ENCODE data around the gene STK33. TPM values are rescaled to one million over a fixed set of nuclear protein-coding genes. Genes with fewer than 3 reads are reported as not detected.

Gene STK33
- total RNA-seq, 2 experiments from 2014 or later = 2.1 to 2.2 TPM

DNA sequence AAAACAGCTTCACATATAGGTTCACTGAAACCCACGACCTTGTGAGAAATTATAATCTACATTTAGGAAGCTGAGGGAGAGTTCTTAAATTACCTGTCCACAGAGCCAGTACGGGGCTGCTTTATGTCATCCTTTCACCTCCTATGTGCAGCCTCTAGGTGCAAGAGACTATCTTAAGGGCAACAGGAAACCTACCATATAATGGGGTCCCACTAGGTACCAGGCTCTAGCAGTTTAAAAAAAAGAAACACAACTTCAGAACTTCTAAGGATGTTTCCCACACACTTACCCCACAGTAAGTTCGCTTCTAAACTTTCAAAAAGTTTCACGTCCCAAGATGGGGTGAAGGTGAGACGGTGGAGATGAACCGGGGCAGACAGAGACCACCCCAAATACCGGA lies 573 bp downstream of the STK33 start:
- Mint-ChIP-seq H3K9me3 (no peaks in the 10 kb centered on the region), H3K27me3 (peaks cover 45% of the 10 kb centered on the region), H3K4me3 (peak overlapping the region; percentile 85), H3K4me1 (peaks cover 9% of the 10 kb centered on the region), H3K36me3 (no peaks in the 10 kb centered on the region), H3K27ac (peak overlapping the region; percentile 11)
- no peak for DNase-seq
- POLR2A ChIA-PET = no interaction called here
- peak; percentile 23 for ATAC-seq (ENCODE audit: low read depth)

DNA sequence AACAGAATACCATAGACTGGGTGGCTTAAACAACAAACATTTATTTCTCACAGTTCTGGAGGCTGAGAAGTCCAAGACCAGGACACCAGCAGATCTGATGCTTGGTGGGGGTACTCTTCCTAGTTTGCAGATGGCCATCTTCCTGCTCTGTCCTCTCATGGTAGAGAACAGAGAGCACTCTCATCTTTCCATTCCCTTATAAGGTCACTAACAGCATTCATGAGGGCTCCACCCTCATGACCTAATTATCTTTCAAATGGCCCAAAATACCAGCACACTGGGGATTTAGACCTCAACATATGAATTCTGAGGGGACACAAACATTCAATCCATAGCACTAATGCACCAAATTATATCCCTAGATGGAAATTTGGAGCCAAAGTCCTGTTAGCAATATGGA lies 6.1 kb downstream of the STK33 start:
- no peak overlapping the region for H3K4me3 Mint-ChIP-seq
- POLR2A ChIA-PET = no interaction called here
- H3K27ac Mint-ChIP-seq = no peak overlapping the region
- H3K4me1 Mint-ChIP-seq = no peaks in the 10 kb centered on the region
- H3K27me3 Mint-ChIP-seq = peaks cover 13% of the 10 kb centered on the region
- ATAC-seq (ENCODE audit: low read depth) = no peak
- no peak for DNase-seq
- no peaks in the 10 kb centered on the region for H3K9me3 Mint-ChIP-seq
- H3K36me3 Mint-ChIP-seq = peaks cover 2% of the 10 kb centered on the region

DNA sequence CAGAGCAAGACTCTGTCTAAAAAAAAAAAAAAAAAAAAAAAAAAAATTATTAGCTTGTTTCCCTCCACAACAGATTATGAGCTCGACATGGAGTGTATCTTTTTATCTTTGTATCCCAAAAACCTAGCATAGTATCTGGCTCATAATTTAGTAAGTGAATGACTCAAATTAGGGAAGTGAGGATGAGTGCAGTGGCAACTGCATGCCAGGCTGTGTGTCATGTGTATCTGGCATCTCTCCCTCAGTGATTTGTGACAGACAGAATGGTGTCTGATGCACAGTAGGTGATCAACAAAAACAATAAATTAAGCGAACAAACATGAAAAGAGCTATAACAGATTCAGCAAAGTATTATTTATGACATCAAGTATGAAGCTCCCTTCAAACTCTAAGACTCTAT lies 7.2 kb downstream of the STK33 start:
- Mint-ChIP-seq H3K27ac (no peak overlapping the region), H3K27me3 (peaks cover 10% of the 10 kb centered on the region), H3K36me3 (peaks cover 2% of the 10 kb centered on the region), H3K4me3 (no peak overlapping the region), H3K9me3 (no peaks in the 10 kb centered on the region), H3K4me1 (no peaks in the 10 kb centered on the region)
- POLR2A ChIA-PET = no interaction called here
- DNase-seq = no peak
- ATAC-seq (ENCODE audit: low read depth) = no peak

DNA sequence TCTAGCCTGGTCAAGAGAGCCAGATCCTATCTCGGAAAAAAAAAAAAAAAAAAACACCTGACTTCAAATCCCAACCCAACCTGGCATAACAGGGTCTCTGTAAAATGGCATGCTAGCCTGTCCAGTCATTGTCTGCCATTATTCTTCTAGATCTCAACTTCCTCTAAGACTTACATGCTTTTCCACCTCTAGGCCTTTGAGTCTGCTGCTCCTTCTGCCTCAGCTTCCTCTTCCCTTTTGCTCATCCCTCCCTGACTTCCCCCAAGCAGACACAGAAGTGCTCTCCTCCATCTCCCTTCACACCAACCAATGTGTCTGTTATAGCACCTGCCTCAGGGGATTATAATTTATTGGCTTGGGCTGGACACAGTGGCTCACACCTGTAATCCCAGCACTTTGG lies 7.8 kb downstream of the STK33 start:
- no peak overlapping the region for H3K27ac Mint-ChIP-seq
- POLR2A ChIA-PET = no interaction called here
- DNase-seq = no peak
- no peak overlapping the region for H3K4me3 Mint-ChIP-seq
- ATAC-seq (ENCODE audit: low read depth) = no peak
- peaks cover 2% of the 10 kb centered on the region for H3K36me3 Mint-ChIP-seq
- no peaks in the 10 kb centered on the region for H3K9me3 Mint-ChIP-seq
- H3K4me1 Mint-ChIP-seq = no peaks in the 10 kb centered on the region
- peaks cover 6% of the 10 kb centered on the region for H3K27me3 Mint-ChIP-seq

DNA sequence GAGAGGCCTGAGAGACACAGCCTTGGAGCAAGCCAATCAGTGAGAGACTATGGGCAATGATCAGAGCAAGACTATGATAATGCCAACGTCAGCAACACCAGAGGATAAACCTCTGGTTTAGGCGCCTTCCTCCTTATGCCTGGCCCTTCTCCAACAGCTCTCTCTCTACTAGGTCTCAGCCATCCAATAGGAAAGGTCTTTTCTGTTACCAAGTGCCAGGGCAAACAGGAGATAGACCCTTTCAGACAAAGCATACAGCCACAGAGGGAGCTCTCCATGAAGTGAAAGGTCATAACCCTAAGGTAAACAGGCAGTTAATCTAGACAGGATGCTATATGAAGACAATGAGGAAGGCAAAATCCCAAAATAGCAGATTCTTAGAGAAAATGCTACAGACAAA lies 9.5 kb downstream of the STK33 start:
- no peak overlapping the region for H3K4me3 Mint-ChIP-seq
- peaks cover 3% of the 10 kb centered on the region for H3K9me3 Mint-ChIP-seq
- POLR2A ChIA-PET = interaction anchor here (0.7 kb wide), 2 partner anchors 28 to 99 kb away, joined by 3 read pairs; no protein-coding TSS in a partner anchor
- H3K4me1 Mint-ChIP-seq = no peaks in the 10 kb centered on the region
- DNase-seq (no peak), ATAC-seq (ENCODE audit: low read depth) (no peak)
- H3K36me3 Mint-ChIP-seq = peaks cover 2% of the 10 kb centered on the region
- H3K27me3 Mint-ChIP-seq = peaks cover 4% of the 10 kb centered on the region
- no peak overlapping the region for H3K27ac Mint-ChIP-seq

DNA sequence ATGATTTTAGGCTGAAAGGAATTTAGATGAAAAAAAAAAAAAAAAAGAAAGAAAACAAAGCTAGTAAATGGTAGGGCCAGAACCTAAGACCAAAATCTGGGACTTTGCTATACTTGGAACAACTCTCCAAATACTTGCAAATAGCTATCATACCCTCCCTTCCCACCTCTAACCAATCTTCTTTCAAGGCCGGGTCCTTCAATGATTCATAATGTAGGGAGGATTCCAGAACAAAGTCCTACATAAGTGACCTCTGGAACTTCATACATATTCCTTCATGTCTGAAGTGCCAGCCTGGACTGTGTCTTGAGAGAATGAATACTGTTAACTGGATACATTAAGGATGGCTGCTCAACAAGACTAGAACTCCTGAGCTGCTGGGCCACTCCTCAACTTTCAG lies 9.9 kb downstream of the STK33 start:
- H3K9me3 Mint-ChIP-seq = peaks cover 3% of the 10 kb centered on the region
- no peak overlapping the region for H3K4me3 Mint-ChIP-seq
- peaks cover 2% of the 10 kb centered on the region for H3K36me3 Mint-ChIP-seq
- DNase-seq = no peak
- no peak for ATAC-seq (ENCODE audit: low read depth)
- POLR2A ChIA-PET = interaction anchor here (0.7 kb wide), 1 partner anchor 100 kb away, joined by 3 read pairs; no protein-coding TSS in a partner anchor
- peaks cover 4% of the 10 kb centered on the region for H3K27me3 Mint-ChIP-seq
- H3K4me1 Mint-ChIP-seq = no peaks in the 10 kb centered on the region
- no peak overlapping the region for H3K27ac Mint-ChIP-seq

DNA sequence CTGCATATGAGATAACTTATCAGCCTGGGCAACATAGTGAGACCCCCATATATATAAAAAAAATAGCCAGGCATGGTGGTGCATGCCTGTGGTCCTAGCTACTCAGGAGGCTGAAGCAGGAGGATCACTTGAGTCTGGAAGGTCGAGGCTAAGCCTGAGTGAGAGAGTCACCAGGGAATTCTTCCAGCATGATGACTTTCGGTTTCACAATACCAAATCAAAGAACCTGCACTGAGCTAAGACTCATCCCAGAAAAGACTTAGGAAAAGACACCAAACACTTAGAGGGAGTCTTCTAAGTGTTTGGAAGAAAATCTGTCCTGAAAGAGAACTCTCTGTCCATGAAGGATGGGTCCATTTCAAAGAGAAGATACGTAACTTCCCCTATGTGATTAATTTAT lies 12.7 kb downstream of the STK33 start:
- H3K4me3 Mint-ChIP-seq = no peak overlapping the region
- H3K27ac Mint-ChIP-seq = no peak overlapping the region
- POLR2A ChIA-PET = no interaction called here
- ATAC-seq (ENCODE audit: low read depth) (no peak), DNase-seq (no peak)
- peaks cover 2% of the 10 kb centered on the region for H3K27me3 Mint-ChIP-seq
- no peaks in the 10 kb centered on the region for H3K4me1 Mint-ChIP-seq
- peaks cover 3% of the 10 kb centered on the region for H3K9me3 Mint-ChIP-seq
- H3K36me3 Mint-ChIP-seq = peaks cover 1% of the 10 kb centered on the region

DNA sequence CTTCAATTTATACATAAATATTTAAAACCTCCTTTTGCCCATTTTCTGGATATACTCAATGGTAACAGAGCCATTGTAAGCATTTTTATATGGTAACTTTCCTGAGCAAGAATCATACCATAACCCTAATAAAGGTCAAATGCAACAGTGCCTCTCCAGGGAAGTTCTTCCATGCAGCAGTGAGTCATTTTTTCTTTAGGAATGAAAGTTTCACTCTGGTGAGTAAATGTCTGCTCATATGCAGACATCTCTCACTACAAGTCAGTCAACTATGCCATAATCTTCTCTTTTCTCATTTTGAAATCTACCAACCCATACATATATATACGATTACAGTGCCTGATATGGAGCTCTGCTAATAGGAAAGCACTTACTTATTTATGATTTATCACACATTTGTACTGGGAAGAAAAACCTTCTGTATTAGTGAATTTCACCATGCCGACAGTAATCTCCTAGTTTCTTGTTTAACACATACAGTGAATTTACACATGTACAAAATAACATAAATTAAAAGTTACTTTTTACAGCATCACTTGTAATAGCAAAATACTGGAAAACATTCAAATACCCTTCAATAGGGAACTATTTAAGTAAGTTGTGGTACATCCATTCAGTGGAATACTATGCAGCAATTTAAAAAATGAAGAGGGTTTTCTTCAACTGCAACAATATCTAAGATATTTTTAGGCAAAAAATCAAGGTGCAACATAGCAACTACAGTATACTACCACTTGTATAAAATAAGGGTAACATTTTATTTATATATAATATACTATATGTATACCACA lies 16.0 kb downstream of the STK33 start:
- Mint-ChIP-seq H3K4me1 (no peaks in the 10 kb centered on the region), H3K27me3 (peaks cover 2% of the 10 kb centered on the region), H3K9me3 (peaks cover 3% of the 10 kb centered on the region), H3K27ac (no peak overlapping the region), H3K36me3 (no peaks in the 10 kb centered on the region), H3K4me3 (no peak overlapping the region)
- POLR2A ChIA-PET = no interaction called here
- ATAC-seq (ENCODE audit: low read depth) (no peak), DNase-seq (no peak)

DNA sequence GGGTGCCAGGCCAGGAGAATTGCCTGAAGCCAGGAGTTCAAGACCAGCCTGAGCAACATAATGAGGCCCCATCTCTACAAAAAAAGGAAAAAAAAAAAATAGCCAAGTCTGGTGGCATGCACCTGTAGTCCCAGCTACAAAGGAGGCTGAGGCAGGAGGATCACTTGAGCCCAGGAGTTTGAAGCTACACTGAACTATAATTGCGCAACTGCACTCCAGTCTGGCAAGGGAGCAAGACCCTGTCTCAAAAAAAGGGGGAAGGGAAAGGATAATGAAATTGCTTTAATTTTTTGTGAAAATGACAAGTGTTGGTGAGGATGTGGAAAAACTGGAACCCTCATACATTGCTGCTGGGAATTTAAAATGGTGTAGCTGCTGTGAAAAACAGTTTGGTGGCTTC lies 19.2 kb downstream of the STK33 start:
- ATAC-seq (ENCODE audit: low read depth) (no peak), DNase-seq (no peak)
- POLR2A ChIA-PET = no interaction called here
- no peaks in the 10 kb centered on the region for H3K36me3 Mint-ChIP-seq
- H3K4me3 Mint-ChIP-seq = no peak overlapping the region
- H3K4me1 Mint-ChIP-seq = no peaks in the 10 kb centered on the region
- H3K9me3 Mint-ChIP-seq = no peaks in the 10 kb centered on the region
- peaks cover 8% of the 10 kb centered on the region for H3K27me3 Mint-ChIP-seq
- no peak overlapping the region for H3K27ac Mint-ChIP-seq

DNA sequence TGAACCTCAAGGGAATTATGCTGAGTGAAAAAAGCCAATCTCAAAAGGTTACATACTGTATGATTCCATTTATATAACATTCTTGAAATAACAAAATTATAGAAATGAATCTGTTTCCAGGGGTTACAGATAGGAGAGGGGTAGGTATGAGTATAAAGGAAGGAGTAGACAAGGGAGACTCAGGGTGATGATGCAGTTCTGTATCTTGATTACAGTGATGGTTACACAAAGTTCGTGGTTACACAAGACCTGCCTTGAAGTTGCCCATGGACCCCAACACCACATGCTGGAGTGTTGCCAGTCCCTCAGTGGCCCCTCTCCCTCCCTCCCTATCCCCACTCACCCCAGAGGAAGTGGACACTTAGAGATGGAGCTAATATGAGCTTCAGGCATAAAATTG lies 20.3 kb downstream of the STK33 start:
- Mint-ChIP-seq H3K9me3 (no peaks in the 10 kb centered on the region), H3K27me3 (peaks cover 15% of the 10 kb centered on the region), H3K27ac (no peak overlapping the region), H3K4me1 (no peaks in the 10 kb centered on the region), H3K36me3 (no peaks in the 10 kb centered on the region), H3K4me3 (no peak overlapping the region)
- DNase-seq (no peak), ATAC-seq (ENCODE audit: low read depth) (no peak)
- POLR2A ChIA-PET = no interaction called here

DNA sequence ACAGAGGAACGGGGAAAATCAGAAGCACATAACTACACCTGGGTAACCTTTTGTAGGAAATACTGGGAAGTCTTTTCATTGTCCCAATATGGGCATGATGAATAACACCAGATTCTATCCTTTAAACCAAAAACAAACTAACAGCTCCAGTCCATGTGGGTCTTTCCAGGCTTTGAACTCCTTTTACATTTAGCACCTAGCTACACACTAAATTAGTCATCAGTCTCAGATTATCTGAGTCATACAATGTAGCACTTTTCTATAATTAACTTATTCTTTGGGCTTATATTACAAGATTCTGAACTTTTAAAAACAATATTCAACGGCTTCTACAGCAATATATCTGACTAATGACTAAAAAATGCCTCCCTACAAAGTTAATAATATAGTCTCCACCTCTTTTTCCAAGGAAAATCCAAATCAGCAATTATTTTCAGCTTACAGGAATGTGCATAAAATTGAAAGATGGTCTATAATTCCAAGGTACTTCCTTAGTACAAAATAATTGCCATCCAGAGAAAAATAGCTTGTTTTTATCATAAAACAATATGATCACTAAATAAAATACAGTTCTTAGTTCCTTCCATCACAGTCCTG lies 26.3 kb downstream of the STK33 start:
- no peak for ATAC-seq (ENCODE audit: low read depth)
- H3K27ac Mint-ChIP-seq = no peak overlapping the region
- DNase-seq = no peak
- POLR2A ChIA-PET = no interaction called here
- no peaks in the 10 kb centered on the region for H3K9me3 Mint-ChIP-seq
- peaks cover 24% of the 10 kb centered on the region for H3K27me3 Mint-ChIP-seq
- H3K4me3 Mint-ChIP-seq = no peak overlapping the region
- no peaks in the 10 kb centered on the region for H3K4me1 Mint-ChIP-seq
- no peaks in the 10 kb centered on the region for H3K36me3 Mint-ChIP-seq

DNA sequence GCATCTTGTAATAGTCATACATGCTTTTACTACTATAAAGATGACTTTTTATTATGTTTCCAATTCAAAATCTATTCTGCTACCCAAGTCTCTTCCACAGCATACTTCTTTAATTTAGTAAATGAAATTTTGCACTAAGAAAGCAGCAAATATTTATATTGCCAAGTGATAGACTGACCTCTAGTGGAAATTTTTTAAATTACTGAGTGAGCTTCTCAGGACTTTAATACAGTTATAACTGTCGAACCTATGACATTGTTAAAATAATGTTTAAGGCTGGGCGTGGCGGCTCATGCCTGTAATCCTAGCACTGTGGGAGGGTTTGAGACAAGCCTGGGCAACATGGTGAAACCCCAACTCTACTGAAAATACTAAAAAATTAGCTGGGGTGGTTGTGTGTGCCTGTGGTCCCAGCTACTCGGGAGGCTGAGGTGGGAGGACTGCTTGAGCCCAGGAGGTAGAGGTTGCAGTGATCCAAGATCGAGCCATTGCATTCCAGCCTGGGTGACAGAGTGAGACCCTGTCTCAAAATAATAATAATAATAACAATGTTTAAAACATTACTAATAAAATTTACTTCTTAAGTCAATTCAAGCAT lies 27.3 kb downstream of the STK33 start:
- H3K27me3 Mint-ChIP-seq = peaks cover 30% of the 10 kb centered on the region
- no peaks in the 10 kb centered on the region for H3K36me3 Mint-ChIP-seq
- ATAC-seq (ENCODE audit: low read depth) (no peak), DNase-seq (no peak)
- no peaks in the 10 kb centered on the region for H3K4me1 Mint-ChIP-seq
- POLR2A ChIA-PET = no interaction called here
- H3K9me3 Mint-ChIP-seq = no peaks in the 10 kb centered on the region
- no peak overlapping the region for H3K27ac Mint-ChIP-seq
- H3K4me3 Mint-ChIP-seq = no peak overlapping the region

DNA sequence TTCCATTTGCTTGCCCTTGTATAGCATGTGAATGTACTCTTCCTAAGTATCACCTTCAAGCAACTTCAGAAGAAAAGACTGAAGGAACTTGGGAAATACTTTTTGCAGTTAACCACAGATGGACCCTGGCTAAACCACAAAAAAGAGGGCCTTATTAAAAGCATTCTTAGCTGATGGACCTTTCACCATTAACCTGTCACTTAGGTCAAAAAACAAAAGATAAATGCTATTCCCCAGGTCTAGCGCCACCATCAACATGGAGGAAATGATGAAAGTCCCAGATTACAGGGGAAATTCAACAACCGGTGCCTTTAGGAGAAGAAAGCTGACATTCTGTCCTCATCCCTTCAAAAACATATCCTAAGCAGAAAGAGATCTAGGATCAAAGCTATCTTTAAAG lies 29.5 kb downstream of the STK33 start:
- H3K4me3 Mint-ChIP-seq = no peak overlapping the region
- H3K27me3 Mint-ChIP-seq = peaks cover 34% of the 10 kb centered on the region
- no peak for DNase-seq
- POLR2A ChIA-PET = no interaction called here
- H3K9me3 Mint-ChIP-seq = no peaks in the 10 kb centered on the region
- no peak for ATAC-seq (ENCODE audit: low read depth)
- no peaks in the 10 kb centered on the region for H3K4me1 Mint-ChIP-seq
- H3K27ac Mint-ChIP-seq = no peak overlapping the region
- no peaks in the 10 kb centered on the region for H3K36me3 Mint-ChIP-seq

DNA sequence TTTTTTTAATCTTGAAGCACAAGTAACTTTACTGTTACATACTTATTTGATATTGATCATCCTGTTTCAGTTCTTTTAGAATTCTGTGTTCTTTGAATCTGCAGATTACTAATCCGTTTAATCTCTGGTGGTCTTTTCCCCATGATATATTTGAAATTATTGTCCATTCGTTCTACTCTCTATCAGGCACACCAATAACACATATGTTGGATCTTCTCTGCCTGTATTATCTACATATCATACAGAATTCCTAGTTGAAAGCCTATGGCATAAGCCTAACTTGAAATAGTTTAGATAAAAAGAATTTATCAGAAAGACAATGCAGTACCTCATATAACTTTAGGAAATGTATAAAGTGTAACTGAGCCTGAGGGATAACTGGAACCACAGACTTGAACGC lies 32.6 kb downstream of the STK33 start:
- peaks cover 32% of the 10 kb centered on the region for H3K27me3 Mint-ChIP-seq
- DNase-seq (no peak), ATAC-seq (ENCODE audit: low read depth) (no peak)
- POLR2A ChIA-PET = no interaction called here
- H3K36me3 Mint-ChIP-seq = no peaks in the 10 kb centered on the region
- H3K9me3 Mint-ChIP-seq = no peaks in the 10 kb centered on the region
- H3K4me3 Mint-ChIP-seq = no peak overlapping the region
- no peaks in the 10 kb centered on the region for H3K4me1 Mint-ChIP-seq
- no peak overlapping the region for H3K27ac Mint-ChIP-seq
